ENCODE measurements around the gene C1orf210. TPM values are rescaled to one million over a fixed set of nuclear protein-coding genes. Genes with fewer than 3 reads are reported as not detected.
A peak's percentile ranks its signal among the peaks of the same experiment; 100 is the strongest.

Gene C1orf210
- polyA plus RNA-seq, 2 of the 4 experiments (the other 2 are of a cell fraction), result not detected

- no peak for TF ChIP-seq MAFK (IDR thresholded peaks at IDR 0.05; ENCODE audit: partially characterized antibody)
- TF ChIP-seq POLR2AphosphoS2 (conservative IDR thresholded peaks at IDR 0.05; ENCODE audit: low read length), result no peak
- TF ChIP-seq NR3C1 (IDR thresholded peaks at IDR 0.05), result no peak
- no peak for TF ChIP-seq BCL3 (IDR thresholded peaks at IDR 0.05)
- TF ChIP-seq CHD2 (IDR thresholded peaks at IDR 0.05; ENCODE audit: low read length, partially characterized antibody), result no peak
Measured at GRCh38 chr1:43250351-43250761, 35.0 kb downstream of the C1orf210 start (continued).

GRCh38 chr1:43247256-43247921, 38.0 kb downstream of the C1orf210 start:
- TF ChIP-seq ZFP36 (IDR thresholded peaks at IDR 0.05; ENCODE audit: borderline replicate concordance, partially characterized antibody), result peak; percentile 71
- no peak for TF ChIP-seq CHD2 (IDR thresholded peaks at IDR 0.05; ENCODE audit: low read length, partially characterized antibody)
- Histone ChIP-seq H3K4me2 (no peak overlapping the region), H3K27ac (no peak overlapping the region), H3K4me1 (no peaks in the 10 kb centered on the region), H3K4me3 (no peak overlapping the region), H3K9me3 (peaks cover 6% of the 10 kb centered on the region; the same call in 1 of the 3 replicates)
- no peak for DNase-seq (ENCODE audit: low read depth in 1 of 2, low spot score in 1 of 2)
- no peak for FAIRE-seq
- ChIA-PET POLR2A (no interaction called here), CTCF (no interaction called here)
- no peak for ATAC-seq
- 40% methylated on average over 6 of the region's 6 CpGs for WGBS (ENCODE audit: missing lambda C conversion rate)

- Histone ChIP-seq H3K4me3 (no peak overlapping the region), H3K27ac (no peak overlapping the region), H3K9me3 (peaks cover 6% of the 10 kb centered on the region; the same call in 1 of the 3 replicates), H3K4me2 (no peak overlapping the region), H3K4me1 (no peaks in the 10 kb centered on the region)
- ChIA-PET CTCF (interaction anchor here (0.9 kb wide), 1 partner anchor 19 kb away, joined by 3 read pairs; no protein-coding TSS in a partner anchor), POLR2A (no interaction called here)
- 65% methylated on average over 4 of the region's 4 CpGs for WGBS (ENCODE audit: missing lambda C conversion rate)
- ATAC-seq (no peak), FAIRE-seq (no peak), DNase-seq (ENCODE audit: low read depth in 1 of 2, low spot score in 1 of 2) (no peak)
- TF ChIP-seq NPAS2 (CRISPR knock-in tag; IDR thresholded peaks at IDR 0.05; ENCODE audit: borderline replicate concordance), result no peak
- no peak for TF ChIP-seq ZSCAN20 (CRISPR knock-in tag; IDR thresholded peaks at IDR 0.05)
- no peak for TF ChIP-seq HOXB5 (CRISPR knock-in tag; IDR thresholded peaks at IDR 0.05)
- no peak for TF ChIP-seq HMGXB4 (CRISPR knock-in tag; IDR thresholded peaks at IDR 0.05; ENCODE audit: borderline replicate concordance)
- TF ChIP-seq EHF (CRISPR knock-in tag; IDR thresholded peaks at IDR 0.05), result no peak
- no peak for TF ChIP-seq HOXA7 (CRISPR knock-in tag; IDR thresholded peaks at IDR 0.05)
- no peak for TF ChIP-seq SREBF2 (IDR thresholded peaks at IDR 0.05)
- no peak for TF ChIP-seq EHMT2 (IDR thresholded peaks at IDR 0.05; ENCODE audit: low read depth)
- no peak for TF ChIP-seq EP300 (IDR thresholded peaks at IDR 0.05)
- TF ChIP-seq ZC3H11A (IDR thresholded peaks at IDR 0.05), result no peak
- no peak for TF ChIP-seq E2F6 (IDR thresholded peaks at IDR 0.05; ENCODE audit: borderline replicate concordance, low read depth)
- no peak for TF ChIP-seq REST (IDR thresholded peaks at IDR 0.05)
- no peak for TF ChIP-seq JUN (IDR thresholded peaks at IDR 0.05)
- no peak for TF ChIP-seq CEBPB (IDR thresholded peaks at IDR 0.05)
- TF ChIP-seq HDAC2 (IDR thresholded peaks at IDR 0.05), result no peak
- no peak for TF ChIP-seq PBX3 (IDR thresholded peaks at IDR 0.05)
- TF ChIP-seq MAX (IDR thresholded peaks at IDR 0.05), result no peak
Measured at GRCh38 chr1:43246466-43247213, 38.7 kb downstream of the C1orf210 start.
